Neural cell (in vitro differentiated cells): ENCODE results near the gene CXCL5. TPM values are rescaled to one million over a fixed set of nuclear protein-coding genes. Genes with fewer than 3 reads are reported as not detected.

ENCODE experiments used
- H2AFZ ChIP-seq: fragments of 200-600, 300-800 bp; sonication (generic), shearing (Covaris generic); 2 replicates; pipeline ENCODE4 v1.6.0; 2014; ENCODE audit warnings: low read depth, mild to moderate bottlenecking, antibody characterized with exemption, low read length, moderate library complexity
- H3F3A ChIP-seq: fragments of 200-600 bp; shearing (Covaris generic); 2 replicates; pipeline ENCODE4 v1.6.1; 2016; ENCODE audit warnings: mild to moderate bottlenecking, moderate library complexity, mixed read lengths, antibody characterized with exemption, low read length; ENCODE audit not compliant: insufficient read depth, poor library complexity, severe bottlenecking
- H3K27ac ChIP-seq: fragments of 200-600, 300-800 bp; sonication (generic), shearing (Covaris generic); 2 replicates; pipeline ENCODE4 v1.5.1; 2014; ENCODE audit warnings: mild to moderate bottlenecking, low read length, moderate library complexity
- H3K27me3 ChIP-seq: fragments of 300-800, 200-600 bp; sonication (generic), shearing (Covaris generic); 2 replicates; pipeline ENCODE4 v1.6.0; 2014; ENCODE audit warnings: mild to moderate bottlenecking, low read depth, low read length, moderate library complexity; ENCODE audit not compliant: insufficient read depth
- H3K36me3 ChIP-seq: fragments of 300-800, 200-600 bp; sonication (generic), shearing (Covaris generic); 2 replicates; pipeline ENCODE4 v1.5.1; 2014; ENCODE audit warnings: mild to moderate bottlenecking, antibody characterized with exemption, low read length, moderate library complexity; ENCODE audit not compliant: insufficient read depth
- H3K4me2 ChIP-seq: fragments of 300-800, 200-600 bp; sonication (generic), shearing (Covaris generic); 2 replicates; pipeline ENCODE4 v1.6.0; 2014; ENCODE audit warnings: mild to moderate bottlenecking, low read length
- H3K4me3 ChIP-seq: fragments of 300-800, 200-600 bp; sonication (generic), shearing (Covaris generic); 2 replicates; pipeline ENCODE4 v1.5.1; 2014; ENCODE audit warnings: mild to moderate bottlenecking, low read length, moderate library complexity
- H3K79me2 ChIP-seq: fragments of 200-600 bp; shearing (Covaris generic); replicated peaks from 2 replicates; pipeline ENCODE4 v1.6.0; 2014; ENCODE audit warnings: mild to moderate bottlenecking, low read length, moderate library complexity; ENCODE audit not compliant: insufficient read depth
- H3K9ac ChIP-seq: fragments of 300-800, 200-600 bp; sonication (generic), shearing (Covaris generic); 2 replicates; pipeline ENCODE4 v1.6.1; 2016; ENCODE audit warnings: mild to moderate bottlenecking, low read length, mixed read lengths
- H3K9me2 ChIP-seq: fragments of 200-600 bp; shearing (Covaris generic); 2 replicates; pipeline ENCODE4 v1.6.1; 2016; ENCODE audit warnings: mild to moderate bottlenecking, low read length, mixed read lengths; ENCODE audit not compliant: insufficient read depth
- H3K9me3 ChIP-seq: fragments of 200-600, 300-800 bp; sonication (generic), shearing (Covaris generic); 2 replicates; pipeline ENCODE4 v1.6.1; 2016; ENCODE audit warnings: mild to moderate bottlenecking, mixed run types, low read length, moderate library complexity, mixed read lengths
- H4K20me1 ChIP-seq: fragments of 200-600 bp; shearing (Covaris generic); 2 replicates; pipeline ENCODE4 v1.6.1; 2016; ENCODE audit warnings: mild to moderate bottlenecking, mixed run types; ENCODE audit not compliant: insufficient read depth
- CTCF ChIP-seq: fragments of 450-650 bp; IDR thresholded peaks from 2 replicates; pipeline ENCODE4 v1.5.1; 2014; ENCODE audit warnings: antibody characterized with exemption, mild to moderate bottlenecking, moderate library complexity; ENCODE audit not compliant: poor library complexity, severe bottlenecking
- EP300 ChIP-seq: fragments of 450-650 bp; conservative IDR thresholded peaks from 2 replicates; pipeline ENCODE4 v1.6.1; 2014; ENCODE audit warnings: antibody characterized with exemption, mild to moderate bottlenecking, moderate library complexity; ENCODE audit not compliant: poor library complexity, severe bottlenecking
- EZH2 ChIP-seq: fragments of 200-600, 300-800 bp; shearing (Covaris generic), sonication (generic); IDR thresholded peaks from 2 replicates; pipeline ENCODE4 v1.6.1; 2014; ENCODE audit warnings: antibody characterized with exemption, low read length, borderline replicate concordance, mild to moderate bottlenecking; ENCODE audit not compliant: insufficient read depth, poor library complexity, severe bottlenecking
- MXI1 ChIP-seq: fragments of 450-650 bp; conservative IDR thresholded peaks from 2 replicates; pipeline ENCODE4 v1.6.1; 2014; ENCODE audit warnings: antibody characterized with exemption, mild to moderate bottlenecking; ENCODE audit not compliant: poor library complexity, severe bottlenecking
- POLR2AphosphoS5 ChIP-seq: IDR thresholded peaks from 2 replicates; pipeline ENCODE4 v1.6.1; 2012
- RAD21 ChIP-seq: fragments of 450-650 bp; conservative IDR thresholded peaks from 2 replicates; pipeline ENCODE4 v1.6.1; 2014; ENCODE audit warnings: antibody characterized with exemption, mild to moderate bottlenecking, moderate library complexity
- REST ChIP-seq: IDR thresholded peaks from 2 replicates; pipeline ENCODE4 v1.6.1; 2012; ENCODE audit warnings: borderline replicate concordance
- SMC3 ChIP-seq: fragments of 450-650 bp; conservative IDR thresholded peaks from 2 replicates; pipeline ENCODE4 v1.6.1; 2014; ENCODE audit warnings: antibody characterized with exemption, mild to moderate bottlenecking, moderate library complexity; ENCODE audit not compliant: poor library complexity
- TAF1 ChIP-seq: IDR thresholded peaks from 2 replicates; pipeline ENCODE4 v1.6.1; 2012; ENCODE audit warnings: low read depth
- polyA minus RNA-seq: library from RNA; depleted of rRNA, polyadenylated mRNA; stranded (reverse); fragments of >200 nt; gene quantifications from 2 replicates; pipeline ENCODE4 v1.2.3, GENCODE V29; 2014
- polyA plus RNA-seq: library from polyadenylated mRNA; depleted of rRNA; stranded (reverse); fragments of >200 nt; gene quantifications from 2 replicates; pipeline ENCODE4 v1.2.3, GENCODE V29; 2014

Gene CXCL5
- polyA plus RNA-seq (not detected in 2 replicates), polyA minus RNA-seq (not detected in 2 replicates)

- Histone ChIP-seq H3K27ac (no peak within 1 kb of the TSS), H3F3A (no peaks in the 10 kb centered on the region), H3K4me3 (peak within 1 kb of the TSS; percentile 56), H4K20me1 (no peaks in the 10 kb centered on the region), H3K36me3 (no peaks in the 10 kb centered on the region), H3K9ac (no peak within 1 kb of the TSS), H3K27me3 (peaks cover 22% of the 10 kb centered on the region), H3K9me3 (no peaks in the 10 kb centered on the region), H3K79me2 (no peaks in the 10 kb centered on the region), H3K9me2 (no peaks in the 10 kb centered on the region), H3K4me2 (no peak within 1 kb of the TSS), H2AFZ (no peak within 1 kb of the TSS)
- TF ChIP-seq CTCF = no peak
- no peak for TF ChIP-seq TAF1
- no peak for TF ChIP-seq EZH2
- TF ChIP-seq POLR2AphosphoS5 = no peak
- no peak for TF ChIP-seq EP300
- no peak for TF ChIP-seq REST
- no peak for TF ChIP-seq SMC3
- TF ChIP-seq RAD21 = no peak
- TF ChIP-seq MXI1 = no peak
Measured at GRCh38 chr4:73998040-73999011, at the start of gene CXCL5. Gene CXCL5 (minus strand): TSS chr4:73998677. CDS start chr4:73998581, 96 bp downstream.

DNA sequence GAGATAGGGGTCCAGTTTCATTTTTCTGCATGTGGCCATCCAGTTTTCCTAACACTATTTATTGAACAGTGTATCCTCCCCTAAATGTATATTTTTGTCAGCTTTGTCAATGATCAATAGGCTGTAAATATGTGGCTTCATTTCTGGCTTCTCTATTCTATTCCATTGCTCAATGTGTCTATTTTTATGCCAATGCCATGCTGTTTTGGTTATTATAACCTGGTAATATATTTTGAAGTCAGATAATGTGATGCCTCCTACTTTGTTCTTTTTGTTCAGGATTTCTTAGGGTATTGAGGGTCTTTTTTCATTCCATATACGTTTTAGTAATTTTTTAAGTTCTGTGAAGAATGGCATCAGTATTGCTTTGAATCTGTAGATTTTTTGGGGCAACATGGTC lies 48.7 kb upstream of the CXCL5 start:
- no peak overlapping the region for H2AFZ ChIP-seq
- no peaks in the 10 kb centered on the region for H3K36me3 ChIP-seq
- H4K20me1 ChIP-seq = no peaks in the 10 kb centered on the region
- no peak overlapping the region for H3K27ac ChIP-seq
- no peaks in the 10 kb centered on the region for H3K9me2 ChIP-seq
- no peaks in the 10 kb centered on the region for H3F3A ChIP-seq
- no peak overlapping the region for H3K4me2 ChIP-seq
- no peaks in the 10 kb centered on the region for H3K27me3 ChIP-seq
- no peak overlapping the region for H3K4me3 ChIP-seq
- no peaks in the 10 kb centered on the region for H3K9me3 ChIP-seq
- no peaks in the 10 kb centered on the region for H3K79me2 ChIP-seq
- no peak overlapping the region for H3K9ac ChIP-seq
- TF ChIP-seq REST (no peak), MXI1 (no peak), POLR2AphosphoS5 (no peak), RAD21 (no peak), EP300 (no peak), CTCF (no peak), TAF1 (no peak), SMC3 (no peak)
